NCI-H1092 treated with DMSO at 0.1 percent for 48 hours (cell line): ENCODE data around the gene HTT.

Experiments used
- DNase-seq: peaks from one replicate; lab custom pipeline; 2025; lab: John Stamatoyannopoulos, UW

HTT gene

DNA sequence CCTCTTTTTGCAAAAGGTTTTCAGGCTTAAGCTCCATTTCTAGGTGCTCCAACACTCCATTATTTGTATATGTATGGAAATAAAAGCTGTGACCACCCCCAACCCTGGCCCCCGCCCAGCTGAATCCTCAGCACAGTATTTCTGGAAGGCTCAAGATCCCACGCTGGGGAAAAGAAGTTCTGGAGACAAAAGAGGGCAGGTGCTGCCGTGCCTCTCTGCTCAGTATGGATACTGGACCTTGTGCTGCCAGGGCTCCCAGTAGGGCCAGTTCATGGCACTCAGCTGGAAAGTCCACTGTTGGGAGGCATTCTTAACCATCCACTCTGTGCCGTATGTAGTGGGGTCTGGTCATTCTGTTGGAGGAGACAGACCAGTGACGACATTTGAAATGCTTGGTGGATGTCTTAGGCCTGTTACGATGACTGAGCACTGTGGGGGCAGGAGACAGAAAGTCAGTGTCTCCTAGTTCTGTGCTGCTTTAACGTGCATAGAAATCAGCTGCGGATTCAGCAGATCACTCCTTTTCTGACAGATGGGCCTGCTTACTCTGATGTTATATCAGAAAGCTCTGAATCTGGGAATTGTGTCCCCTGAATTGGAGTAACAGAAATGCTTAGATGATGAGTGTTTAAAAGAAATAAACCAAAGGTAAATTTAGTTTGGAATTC is 126.1 kb downstream of the HTT start:
- DNase-seq: no peak

DNA sequence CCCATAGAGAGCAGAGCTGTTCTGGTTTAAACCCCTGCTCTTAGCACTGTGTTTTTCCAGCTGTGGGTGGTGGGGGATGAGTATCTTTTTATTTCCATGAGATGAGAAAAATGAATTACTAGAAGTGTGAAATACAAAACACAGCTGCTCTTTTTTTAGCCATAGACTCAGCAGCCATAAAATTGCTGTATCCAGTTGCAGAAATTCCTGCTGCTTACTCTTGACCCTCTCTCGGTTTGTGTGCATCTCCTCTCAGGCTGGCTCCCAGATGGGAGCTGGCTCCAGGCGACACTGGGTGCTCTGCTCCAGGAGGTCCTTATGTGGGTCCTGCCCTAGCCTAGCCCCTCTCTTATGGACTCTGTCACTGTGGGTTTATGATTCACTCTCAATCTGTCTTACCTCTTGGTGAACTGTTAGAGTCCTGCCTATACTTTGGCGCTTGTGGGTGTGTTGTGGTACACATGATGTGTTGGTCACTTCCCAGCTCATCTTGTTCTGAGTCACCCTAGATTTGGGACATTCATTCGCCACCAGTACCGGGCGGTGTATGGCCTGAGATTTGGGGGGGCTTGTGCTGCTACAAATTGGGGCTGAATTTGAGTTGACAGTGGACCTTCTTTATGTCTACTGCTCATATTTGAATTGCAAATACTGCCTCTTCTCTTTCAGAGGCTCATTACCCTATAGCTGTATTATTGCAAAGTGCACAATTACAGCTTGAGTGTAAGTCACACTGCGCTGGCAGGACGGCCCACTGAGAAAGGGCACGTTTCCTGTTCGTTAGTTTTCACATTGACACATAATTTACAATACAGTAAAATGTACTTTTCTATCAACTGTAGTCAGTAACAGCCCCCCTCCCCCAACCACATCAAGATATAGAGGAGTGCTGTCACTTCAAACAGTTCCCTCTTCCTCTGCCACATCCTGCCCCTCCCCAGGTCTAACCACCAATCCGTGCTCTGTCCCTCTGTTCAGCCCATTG is 127.5 kb downstream of the HTT start:
- no peak for DNase-seq

DNA sequence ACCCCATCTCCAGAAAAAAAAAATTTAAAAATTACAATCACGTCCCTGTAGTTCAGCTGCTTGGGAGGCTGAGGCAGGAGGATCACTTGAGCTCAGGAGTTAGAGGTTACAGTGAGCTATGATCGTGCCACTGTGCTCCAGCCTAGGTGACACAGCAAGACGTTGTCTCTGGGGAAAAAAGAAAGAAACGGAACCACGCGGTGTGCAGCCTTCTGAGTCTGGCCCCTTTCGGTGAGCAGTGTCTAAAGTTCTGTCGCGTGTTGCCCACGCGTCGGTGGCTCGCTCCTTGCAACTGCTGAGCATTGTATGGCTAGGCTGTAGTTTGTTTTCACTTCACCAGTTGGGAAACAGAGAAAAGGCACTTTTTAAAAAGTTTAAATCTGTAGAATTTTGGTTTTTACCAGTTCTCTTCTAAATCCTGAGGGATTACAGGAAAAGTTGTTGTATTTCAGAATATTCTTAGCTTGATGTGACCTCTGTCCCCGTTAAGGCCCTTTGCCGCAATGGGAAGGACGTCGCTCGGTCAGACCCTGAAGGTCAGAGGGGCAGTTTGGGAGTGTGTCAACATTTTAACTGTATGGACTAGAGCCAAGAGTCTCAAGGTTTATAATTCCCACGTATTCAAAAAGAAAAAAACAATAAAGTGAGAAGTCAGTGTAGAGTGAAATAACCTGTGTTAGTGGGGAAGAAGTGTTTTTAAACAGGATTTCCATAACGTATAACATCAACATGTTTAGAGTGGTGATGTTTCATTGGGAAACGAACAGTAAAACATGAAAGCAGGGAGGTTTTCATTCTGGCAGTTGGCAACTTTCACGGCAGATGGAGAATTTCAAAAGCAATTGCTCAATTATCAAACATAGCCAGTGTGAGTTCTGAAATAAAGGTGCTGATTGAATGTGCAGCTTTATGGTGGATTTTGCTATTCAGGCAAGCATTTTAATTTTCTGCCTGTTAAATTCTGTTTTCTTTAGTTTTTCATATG is 128.6 kb downstream of the HTT start:
- no peak for DNase-seq

DNA sequence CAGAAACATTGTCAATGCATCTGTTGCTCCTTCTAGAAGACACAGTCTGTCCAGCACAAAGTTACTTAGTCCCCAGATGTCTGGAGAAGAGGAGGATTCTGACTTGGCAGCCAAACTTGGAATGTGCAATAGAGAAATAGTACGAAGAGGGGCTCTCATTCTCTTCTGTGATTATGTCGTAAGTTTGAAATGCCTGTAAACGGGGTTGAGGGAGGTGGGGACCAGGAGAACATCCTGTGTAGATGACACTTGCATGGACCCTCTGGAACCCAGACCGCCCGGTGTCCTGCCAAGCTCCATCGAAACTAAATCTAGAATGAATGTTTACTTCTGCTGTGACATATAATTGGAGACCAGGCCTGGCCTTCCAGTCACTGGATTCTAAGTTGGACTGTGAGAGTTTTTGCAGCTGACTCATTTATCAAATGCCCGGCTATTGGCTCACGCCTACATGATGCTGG is 129.5 kb downstream of the HTT start:
- DNase-seq: no peak

DNA sequence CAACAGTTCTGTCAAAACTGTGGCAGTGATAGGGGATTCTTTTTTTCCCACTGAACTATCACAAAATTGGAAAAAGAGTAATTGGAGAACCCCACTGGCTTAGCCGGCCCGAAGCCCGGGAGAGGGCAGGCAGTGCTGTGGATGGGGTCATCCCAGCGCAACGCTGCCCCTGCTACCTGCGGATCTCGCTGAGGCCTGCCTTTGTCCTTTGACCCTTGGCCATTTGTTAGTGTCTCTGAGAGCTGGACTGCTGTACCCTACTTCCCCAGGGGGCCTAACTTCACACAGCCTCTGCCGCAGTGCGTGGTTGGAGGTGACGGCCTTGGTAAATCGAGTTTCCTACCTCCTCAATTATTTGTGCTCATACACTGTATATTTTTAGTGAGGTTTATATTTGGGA is 131.5 kb downstream of the HTT start:
- no peak for DNase-seq

DNA sequence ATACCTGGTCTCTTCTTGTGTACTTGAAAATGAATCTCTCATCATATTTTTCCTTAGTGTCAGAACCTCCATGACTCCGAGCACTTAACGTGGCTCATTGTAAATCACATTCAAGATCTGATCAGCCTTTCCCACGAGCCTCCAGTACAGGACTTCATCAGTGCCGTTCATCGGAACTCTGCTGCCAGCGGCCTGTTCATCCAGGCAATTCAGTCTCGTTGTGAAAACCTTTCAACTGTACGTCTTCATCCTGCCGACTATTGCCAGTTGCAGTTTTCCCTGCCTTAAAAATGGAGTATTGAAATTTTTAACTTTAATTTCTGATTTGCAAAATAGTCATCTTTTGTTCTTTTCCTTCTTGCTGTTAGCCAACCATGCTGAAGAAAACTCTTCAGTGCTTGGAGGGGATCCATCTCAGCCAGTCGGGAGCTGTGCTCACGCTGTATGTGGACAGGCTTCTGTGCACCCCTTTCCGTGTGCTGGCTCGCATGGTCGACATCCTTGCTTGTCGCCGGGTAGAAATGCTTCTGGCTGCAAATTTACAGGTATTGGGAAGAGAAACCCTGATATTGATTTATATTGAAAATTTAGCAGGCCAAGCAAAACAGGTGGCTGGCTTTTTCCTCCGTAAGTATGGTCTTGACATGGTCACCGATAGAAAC is 132.1 kb downstream of the HTT start:
- DNase-seq: no peak

DNA sequence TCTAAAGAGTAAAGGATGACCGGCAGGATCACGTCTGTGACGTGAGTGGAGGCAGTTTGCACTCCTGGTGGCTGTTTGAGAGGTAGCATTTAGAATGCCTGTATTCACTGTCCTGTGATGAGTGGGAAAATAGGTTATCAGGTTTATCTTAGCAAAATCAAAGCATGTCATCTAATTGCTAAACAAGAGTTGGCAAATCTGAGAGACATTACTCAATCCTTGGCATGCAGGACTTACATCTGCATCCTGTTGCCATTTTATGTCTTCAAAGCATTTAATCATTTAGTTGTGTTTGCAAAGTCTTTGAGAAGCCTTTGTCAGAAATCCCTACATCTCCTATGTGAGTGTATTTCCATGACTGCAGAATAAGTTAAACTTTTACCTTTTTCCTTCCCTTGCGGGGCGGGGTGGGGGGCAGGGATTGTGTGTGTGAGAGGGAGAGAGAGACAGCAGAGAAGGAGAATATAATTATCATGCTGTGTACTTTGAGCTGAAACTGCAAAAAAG is 133.1 kb downstream of the HTT start:
- DNase-seq: no peak

DNA sequence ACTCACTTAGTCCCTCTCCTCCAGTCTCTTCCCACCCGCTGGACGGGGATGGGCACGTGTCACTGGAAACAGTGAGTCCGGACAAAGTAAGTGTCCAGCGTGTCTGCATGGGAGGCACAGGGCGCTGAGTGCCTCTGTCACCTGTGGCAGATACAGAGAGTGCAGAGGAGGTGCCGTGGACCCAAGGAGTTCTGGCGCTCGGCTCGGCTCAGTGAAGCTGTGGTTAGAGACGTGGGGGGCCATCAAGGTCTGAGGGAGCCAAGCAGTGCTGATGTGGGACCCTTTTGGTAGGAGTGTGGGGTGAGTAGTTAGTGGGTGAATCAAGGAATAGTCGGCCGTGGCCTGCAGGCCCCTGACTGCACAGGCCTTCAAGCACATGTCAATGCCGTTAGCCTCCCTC is 134.3 kb downstream of the HTT start:
- no peak for DNase-seq

DNA sequence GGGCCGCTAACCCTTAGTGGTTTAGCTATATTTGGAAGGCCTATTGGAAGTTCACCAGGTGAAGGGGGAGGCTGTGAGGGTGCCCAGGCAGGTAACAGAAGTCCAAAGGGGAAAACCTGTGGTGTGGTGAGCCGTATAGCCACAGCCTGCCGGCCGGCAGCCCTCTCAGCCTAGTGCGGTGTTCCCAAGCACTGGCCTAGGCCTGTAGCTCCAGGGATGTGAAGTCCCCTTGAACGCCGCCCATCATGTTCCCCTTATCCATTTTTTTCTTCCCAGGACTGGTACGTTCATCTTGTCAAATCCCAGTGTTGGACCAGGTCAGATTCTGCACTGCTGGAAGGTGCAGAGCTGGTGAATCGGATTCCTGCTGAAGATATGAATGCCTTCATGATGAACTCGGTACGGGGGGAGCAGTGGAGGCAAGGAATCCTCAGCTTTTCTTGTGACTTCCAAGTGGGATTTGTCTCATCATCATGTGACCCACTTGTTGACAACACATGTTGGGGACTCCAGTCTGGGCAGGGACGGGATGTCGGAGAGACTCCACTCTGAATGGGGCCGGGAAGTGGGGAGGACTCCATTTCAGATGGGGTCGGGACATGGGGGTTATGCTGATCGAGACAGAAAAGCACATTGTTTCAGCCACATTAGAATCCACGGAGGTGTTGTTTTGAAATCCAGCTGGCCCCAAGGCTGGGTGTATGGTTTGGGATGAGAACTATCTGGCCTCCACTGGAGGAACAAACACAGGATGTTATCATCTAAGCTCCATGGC is 135.3 kb downstream of the HTT start:
- no peak for DNase-seq

DNA sequence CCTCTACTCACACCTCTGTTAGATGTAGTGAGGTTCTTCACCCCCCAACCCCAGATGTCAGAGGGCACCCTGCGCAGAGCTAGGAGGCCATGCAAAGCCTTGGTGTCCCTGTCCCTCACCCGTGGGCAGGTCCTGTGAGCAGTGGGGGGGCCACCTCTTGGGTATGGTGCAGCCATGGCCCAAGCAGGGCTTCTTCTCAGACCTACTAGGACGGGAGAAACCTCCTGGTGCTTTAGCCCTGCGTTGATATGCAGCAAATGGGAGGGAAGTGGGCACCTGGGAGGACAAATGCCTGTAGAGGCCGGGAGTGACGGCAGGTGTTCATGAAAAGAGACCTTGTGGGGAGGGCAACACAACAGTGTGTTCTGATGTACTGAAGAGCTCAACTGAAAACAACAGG is 136.0 kb downstream of the HTT start:
- no peak for DNase-seq

DNA sequence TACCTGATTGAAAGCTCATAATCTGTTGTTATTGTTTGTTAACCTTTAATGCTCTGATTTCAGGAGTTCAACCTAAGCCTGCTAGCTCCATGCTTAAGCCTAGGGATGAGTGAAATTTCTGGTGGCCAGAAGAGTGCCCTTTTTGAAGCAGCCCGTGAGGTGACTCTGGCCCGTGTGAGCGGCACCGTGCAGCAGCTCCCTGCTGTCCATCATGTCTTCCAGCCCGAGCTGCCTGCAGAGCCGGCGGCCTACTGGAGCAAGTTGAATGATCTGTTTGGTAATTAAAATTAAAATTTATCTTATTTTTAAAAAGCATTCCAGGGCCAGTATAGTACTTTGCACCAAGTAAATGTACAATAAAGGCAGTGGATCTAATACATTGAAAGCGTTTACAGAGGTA is 137.4 kb downstream of the HTT start:
- no peak for DNase-seq

DNA sequence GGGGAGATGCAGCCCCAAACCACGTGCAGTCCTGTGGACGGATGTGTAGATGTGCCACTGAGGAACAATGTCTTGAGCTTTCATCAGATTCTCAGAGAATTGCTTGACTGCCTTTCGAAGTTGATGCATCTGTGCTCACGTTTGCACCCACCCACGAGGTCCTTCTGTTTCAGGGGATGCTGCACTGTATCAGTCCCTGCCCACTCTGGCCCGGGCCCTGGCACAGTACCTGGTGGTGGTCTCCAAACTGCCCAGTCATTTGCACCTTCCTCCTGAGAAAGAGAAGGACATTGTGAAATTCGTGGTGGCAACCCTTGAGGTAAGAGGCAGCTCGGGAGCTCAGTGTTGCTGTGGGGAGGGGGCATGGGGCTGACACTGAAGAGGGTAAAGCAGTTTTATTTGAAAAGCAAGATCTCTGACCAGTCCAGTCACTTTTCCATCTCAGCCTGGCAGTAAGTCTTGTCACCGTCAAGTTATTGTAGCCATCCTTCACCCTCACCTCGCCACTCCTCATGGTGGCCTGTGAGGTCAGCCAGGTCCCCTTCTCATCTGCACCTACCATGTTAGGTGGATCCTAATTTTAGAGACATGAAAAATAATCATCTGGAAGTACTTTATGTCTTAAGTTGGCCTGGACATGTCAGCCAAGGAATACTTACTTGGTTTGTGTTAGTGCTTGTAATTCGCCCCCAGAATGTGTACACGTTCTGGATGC is 138.1 kb downstream of the HTT start:
- DNase-seq: no peak

DNA sequence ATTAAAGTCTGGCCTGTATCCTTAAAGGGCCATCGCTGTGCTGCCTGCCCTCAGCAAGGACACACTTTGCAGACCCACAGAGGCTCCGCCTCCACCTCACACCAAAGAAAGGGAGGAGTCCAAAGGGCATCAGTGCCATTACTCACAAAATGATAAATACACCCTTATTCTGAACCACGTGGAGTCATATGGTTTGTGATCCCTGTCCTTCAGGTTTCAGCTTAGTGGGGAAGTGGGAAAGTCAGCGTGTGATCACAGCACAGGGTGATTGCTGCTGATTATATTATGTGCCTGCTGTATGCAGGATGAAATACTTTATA is 138.6 kb downstream of the HTT start:
- DNase-seq: no peak

DNA sequence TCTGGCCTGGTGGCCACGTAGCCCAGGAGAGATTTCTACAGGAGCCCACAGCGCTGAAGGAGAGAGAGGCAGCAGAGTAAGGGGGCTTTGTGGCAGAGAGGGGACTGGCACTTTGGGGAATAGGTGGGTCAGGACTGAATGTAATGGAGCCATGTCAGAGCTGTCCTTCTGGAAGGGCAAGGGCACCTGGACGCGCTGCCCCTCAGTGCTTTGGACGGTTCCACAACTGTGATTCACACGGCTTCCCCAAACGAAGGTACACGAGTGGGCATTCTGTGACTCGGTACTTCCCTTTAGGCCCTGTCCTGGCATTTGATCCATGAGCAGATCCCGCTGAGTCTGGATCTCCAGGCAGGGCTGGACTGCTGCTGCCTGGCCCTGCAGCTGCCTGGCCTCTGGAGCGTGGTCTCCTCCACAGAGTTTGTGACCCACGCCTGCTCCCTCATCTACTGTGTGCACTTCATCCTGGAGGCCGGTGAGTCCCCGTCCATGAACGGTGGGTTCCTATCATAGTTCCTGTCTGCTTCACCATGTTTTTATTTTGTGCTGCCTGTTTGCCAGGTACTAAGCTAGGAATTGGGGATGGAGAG is 139.3 kb downstream of the HTT start:
- no peak for DNase-seq

DNA sequence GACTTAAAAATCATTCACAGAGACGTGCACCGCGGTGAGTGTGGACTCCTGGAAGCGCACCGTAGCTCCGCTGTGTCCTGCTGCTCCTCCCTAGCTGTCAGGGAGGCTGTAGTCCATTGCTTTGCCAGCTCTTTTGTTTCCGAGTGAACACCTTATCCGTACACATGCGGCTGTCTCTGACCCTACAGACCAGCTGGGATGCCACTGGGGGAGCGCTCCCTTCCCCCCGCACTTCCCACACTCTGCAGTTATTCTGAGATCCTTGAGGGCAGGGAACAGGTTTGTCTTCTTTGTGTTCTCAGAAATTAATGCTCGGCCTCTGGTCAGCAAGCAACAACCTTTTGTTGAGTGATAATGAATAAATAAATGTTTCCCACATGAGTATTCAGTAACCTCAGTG is 140.8 kb downstream of the HTT start:
- DNase-seq: no peak

DNA sequence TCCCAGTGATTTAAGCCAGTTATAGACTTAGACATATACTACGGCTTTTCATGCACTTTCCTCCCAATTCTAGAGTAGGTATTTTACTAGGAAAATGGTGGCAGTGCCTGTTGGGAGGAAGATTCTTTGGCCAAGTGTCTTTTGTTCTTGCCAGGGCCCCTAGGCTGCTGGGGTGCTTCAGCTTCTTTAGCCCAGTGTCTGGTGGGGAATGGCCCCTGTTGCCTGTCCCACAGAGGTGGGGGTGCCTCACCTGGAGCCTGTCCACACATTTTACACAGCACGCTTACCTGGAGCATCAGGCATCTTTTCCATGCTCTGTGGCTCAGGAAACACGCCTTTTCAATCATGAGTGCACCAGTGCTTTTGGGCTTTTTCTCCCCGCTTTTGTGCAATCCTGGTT is 141.3 kb downstream of the HTT start:
- DNase-seq: no peak

DNA sequence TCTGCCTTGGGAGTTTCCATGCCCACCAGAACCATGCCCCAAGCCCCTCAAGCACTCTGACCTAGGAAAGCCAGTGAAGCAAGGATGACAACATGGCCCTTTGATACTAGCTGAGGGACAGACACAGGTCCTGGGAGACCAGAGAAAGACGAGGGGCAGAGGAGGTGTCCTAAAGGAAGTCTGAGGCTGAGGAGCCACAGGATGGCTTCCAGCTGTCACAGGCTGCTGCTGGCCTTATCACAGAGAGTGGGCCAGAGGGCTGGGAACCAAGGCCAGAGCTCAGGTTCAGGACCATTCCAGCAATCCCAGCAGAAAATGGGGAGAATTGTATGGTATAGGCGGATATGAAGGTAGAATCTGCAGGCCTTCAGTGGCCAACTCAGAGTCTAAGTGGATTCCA is 142.8 kb downstream of the HTT start:
- no peak for DNase-seq

DNA sequence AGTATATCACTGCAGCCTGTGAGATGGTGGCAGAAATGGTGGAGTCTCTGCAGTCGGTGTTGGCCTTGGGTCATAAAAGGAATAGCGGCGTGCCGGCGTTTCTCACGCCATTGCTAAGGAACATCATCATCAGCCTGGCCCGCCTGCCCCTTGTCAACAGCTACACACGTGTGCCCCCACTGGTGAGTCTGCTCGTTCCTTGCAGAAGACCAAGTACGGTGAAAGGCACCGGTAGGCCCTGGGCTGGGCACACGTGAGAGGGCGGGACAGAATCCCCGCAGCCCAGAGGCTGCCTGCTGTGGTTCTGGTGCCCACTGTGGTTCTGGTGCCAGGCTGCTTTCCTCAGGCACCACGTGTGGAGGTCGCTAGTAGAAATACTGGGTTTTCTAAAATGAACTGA is 143.3 kb downstream of the HTT start:
- no peak for DNase-seq

DNA sequence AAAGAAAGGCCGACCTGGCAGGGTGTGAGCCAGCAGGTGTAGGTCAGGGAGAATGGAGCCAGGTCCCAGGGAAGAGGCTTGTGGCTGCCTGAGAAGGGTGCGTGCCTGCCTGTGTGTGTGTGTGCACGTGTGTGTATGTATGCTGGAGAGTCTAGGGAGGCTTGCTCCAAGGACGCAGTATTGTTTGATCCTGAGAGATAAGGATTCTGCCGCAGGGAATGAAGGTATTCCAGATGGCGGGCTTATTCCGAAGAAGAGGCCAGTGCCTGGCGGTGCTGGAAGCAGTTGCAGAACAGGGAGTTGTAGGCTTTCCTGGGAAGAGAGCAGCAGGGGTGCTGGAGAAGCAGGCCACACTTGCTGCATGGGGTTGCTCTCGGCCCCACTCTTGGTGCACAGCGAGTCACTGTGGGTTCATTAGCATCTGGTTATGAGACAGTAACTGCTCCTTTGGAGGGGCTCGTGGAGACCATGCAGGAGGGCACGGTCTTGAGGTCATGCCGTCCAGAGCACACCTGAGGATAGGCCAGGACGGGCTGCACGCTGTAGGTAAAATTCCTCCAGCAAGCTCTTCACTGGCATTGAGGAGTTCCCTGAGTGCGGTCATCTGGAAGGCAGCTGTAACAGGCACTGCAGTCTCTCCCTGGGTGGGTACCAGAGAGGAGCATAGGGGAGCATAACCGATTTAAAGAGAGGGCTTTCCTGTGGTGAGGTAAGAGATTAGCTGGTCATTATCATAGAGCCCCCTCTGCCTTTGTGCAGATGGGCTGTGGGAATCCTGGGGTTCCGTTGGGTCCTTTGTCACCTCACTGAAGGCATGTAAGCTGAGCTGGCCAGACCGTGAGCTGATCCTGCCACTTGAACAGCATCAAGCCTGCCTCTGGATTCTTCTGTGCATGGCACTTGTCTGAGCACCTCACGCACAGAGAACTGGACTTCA is 144.6 kb downstream of the HTT start:
- no peak for DNase-seq
